ENCODE data around the gene SGMS1. TPM values are rescaled to one million over a fixed set of nuclear protein-coding genes. Genes with fewer than 3 reads are reported as not detected.
A peak's percentile ranks its signal among the peaks of the same experiment; 100 is the strongest.

Gene SGMS1
- total RNA-seq, 1 donor from 2014 or later = 76.2 TPM

GRCh38 chr10:50613150-50613549 lies 10.6 kb downstream of the SGMS1 start:
- DNase-seq (ENCODE audit: low read depth in 2 of 2) = no peak

GRCh38 chr10:50610368-50610767 lies 13.4 kb downstream of the SGMS1 start:
- DNase-seq (ENCODE audit: low read depth in 2 of 2) = peak in 1 of 2 donors; percentile 53

GRCh38 chr10:50607356-50607925 lies 16.3 kb downstream of the SGMS1 start:
- DNase-seq (ENCODE audit: low read depth in 2 of 2) = no peak

GRCh38 chr10:50605951-50606270 lies 17.8 kb downstream of the SGMS1 start:
- no peak for DNase-seq (ENCODE audit: low read depth in 2 of 2)

GRCh38 chr10:50605269-50605950 lies 18.3 kb downstream of the SGMS1 start:
- peak; percentile 24 to 80 for DNase-seq (ENCODE audit: low read depth in 2 of 2)

GRCh38 chr10:50604809-50605208 lies 18.9 kb downstream of the SGMS1 start:
- peak; percentile 32 to 62 for DNase-seq (ENCODE audit: low read depth in 2 of 2)

GRCh38 chr10:50604049-50604640 lies 19.6 kb downstream of the SGMS1 start:
- DNase-seq (ENCODE audit: low read depth in 2 of 2) = peak; percentile 4 to 31

- DNase-seq (ENCODE audit: low read depth in 2 of 2) = no peak
These were observed 20.5 kb downstream of the SGMS1 start for GRCh38 chr10:50603151-50603850.

- no peak for DNase-seq (ENCODE audit: low read depth in 2 of 2)
These were observed 21.8 kb downstream of the SGMS1 start for GRCh38 chr10:50601974-50602373.

GRCh38 chr10:50600831-50601477 lies 22.8 kb downstream of the SGMS1 start:
- peak in 1 of 2 donors; percentile 62 for DNase-seq (ENCODE audit: low read depth in 2 of 2)

- no peak for DNase-seq (ENCODE audit: low read depth in 2 of 2)
These were observed 23.5 kb downstream of the SGMS1 start for GRCh38 chr10:50600286-50600685.

GRCh38 chr10:50596897-50597296 lies 26.9 kb downstream of the SGMS1 start:
- DNase-seq (ENCODE audit: low read depth in 2 of 2) = no peak

- DNase-seq (ENCODE audit: low read depth in 2 of 2) = peak in 1 of 2 donors; percentile 22
These were observed 27.3 kb downstream of the SGMS1 start for GRCh38 chr10:50596456-50596855.

- DNase-seq (ENCODE audit: low read depth in 2 of 2) = no peak
These were observed 28.0 kb downstream of the SGMS1 start for GRCh38 chr10:50595785-50596184.

GRCh38 chr10:50593523-50594376 lies 30.0 kb downstream of the SGMS1 start:
- DNase-seq (ENCODE audit: low read depth in 2 of 2) = peak; percentile 64 to 76

- no peak for DNase-seq (ENCODE audit: low read depth in 2 of 2)
These were observed 30.8 kb downstream of the SGMS1 start for GRCh38 chr10:50592961-50593418.

- DNase-seq (ENCODE audit: low read depth in 2 of 2) = no peak
These were observed 32.8 kb downstream of the SGMS1 start for GRCh38 chr10:50590935-50591334.

- DNase-seq (ENCODE audit: low read depth in 2 of 2) = no peak
These were observed 37.0 kb downstream of the SGMS1 start for GRCh38 chr10:50586740-50587088.

- peak; percentile 4 to 75 for DNase-seq (ENCODE audit: low read depth in 2 of 2)
These were observed 37.6 kb downstream of the SGMS1 start for GRCh38 chr10:50585921-50586739.

Data from lung microvascular endothelial cell (primary cell).